ENCODE measurements around the gene BABAM1.

GRCh38 chr19:17244618-17245534 is 22.4 kb upstream of the BABAM1 start:
- no peak for TF ChIP-seq JUND (IDR thresholded peaks at IDR 0.05; ENCODE audit: borderline replicate concordance, low read depth, low read length)
- no peak for TF ChIP-seq JUND (tag; IDR thresholded peaks at IDR 0.05; ENCODE audit: borderline replicate concordance, low read depth, low read length)
- TF ChIP-seq HMG20A (CRISPR knock-in tag; conservative IDR thresholded peaks at IDR 0.05), result no peak
- no peak for TF ChIP-seq POLR2A (conservative IDR thresholded peaks at IDR 0.05)
- TF ChIP-seq TEAD2 (tag; IDR thresholded peaks at IDR 0.05), result no peak
- TF ChIP-seq CTCF (IDR thresholded peaks at IDR 0.05 in 2 of 3, conservative IDR thresholded peaks at IDR 0.05 in 1 of 3; ENCODE audit: insufficient read depth in 2 of 3, low read depth in 1 of 3, low read length in 3 of 3), result no peak

Data from K562 (cell line).